Amniotic epithelial cell (primary cell): ENCODE results near the gene PPM1F.

Experiments
- DNase-seq: peaks from one replicate; pipeline ENCODE4 v3.0.0-alpha.2; 2010; ENCODE audit warnings: low read depth

Gene PPM1F

GRCh38 chr22:21960200-21961126 lies 7.8 kb upstream of the PPM1F start:
- DNase-seq, result no peak

DNA sequence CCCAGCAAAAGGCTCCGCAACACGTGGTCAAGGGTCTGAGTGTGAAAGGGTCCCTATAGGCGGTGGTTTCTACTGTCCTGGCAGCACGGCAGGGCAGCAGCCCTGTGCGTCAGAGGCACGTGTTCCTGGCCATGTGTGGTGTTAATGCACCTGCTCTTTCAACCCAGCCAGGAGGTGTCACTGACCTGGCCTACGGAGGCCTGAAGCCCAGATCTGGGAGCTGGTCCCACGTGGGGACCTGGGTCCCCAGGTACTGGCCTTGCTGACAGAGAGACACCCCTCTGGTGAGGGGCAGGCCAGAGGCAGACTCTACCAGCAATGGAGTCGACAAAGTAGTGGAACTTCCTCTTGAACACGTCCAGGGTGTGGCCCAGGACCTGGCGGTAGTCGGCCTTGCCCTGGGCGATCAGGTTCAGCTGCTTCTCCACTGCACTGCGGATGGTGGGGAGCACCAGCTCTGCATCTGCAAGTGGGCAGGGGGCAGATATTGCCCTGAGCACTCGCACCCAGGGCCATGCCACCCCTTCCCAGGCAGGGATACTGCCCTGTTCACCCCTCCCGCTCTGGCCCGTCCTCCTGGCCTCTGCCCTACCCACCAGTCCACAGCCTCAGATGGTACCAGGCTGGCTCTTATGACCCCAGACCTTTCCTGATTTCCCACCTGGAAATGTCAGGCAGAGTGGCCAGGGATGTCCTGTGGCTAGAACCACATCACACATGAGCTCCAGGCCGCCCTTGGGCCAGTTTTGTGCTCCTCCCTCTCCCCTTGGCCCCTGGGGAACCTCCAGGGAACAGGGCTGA lies 6.8 kb upstream of the PPM1F start:
- DNase-seq, result no peak

DNA sequence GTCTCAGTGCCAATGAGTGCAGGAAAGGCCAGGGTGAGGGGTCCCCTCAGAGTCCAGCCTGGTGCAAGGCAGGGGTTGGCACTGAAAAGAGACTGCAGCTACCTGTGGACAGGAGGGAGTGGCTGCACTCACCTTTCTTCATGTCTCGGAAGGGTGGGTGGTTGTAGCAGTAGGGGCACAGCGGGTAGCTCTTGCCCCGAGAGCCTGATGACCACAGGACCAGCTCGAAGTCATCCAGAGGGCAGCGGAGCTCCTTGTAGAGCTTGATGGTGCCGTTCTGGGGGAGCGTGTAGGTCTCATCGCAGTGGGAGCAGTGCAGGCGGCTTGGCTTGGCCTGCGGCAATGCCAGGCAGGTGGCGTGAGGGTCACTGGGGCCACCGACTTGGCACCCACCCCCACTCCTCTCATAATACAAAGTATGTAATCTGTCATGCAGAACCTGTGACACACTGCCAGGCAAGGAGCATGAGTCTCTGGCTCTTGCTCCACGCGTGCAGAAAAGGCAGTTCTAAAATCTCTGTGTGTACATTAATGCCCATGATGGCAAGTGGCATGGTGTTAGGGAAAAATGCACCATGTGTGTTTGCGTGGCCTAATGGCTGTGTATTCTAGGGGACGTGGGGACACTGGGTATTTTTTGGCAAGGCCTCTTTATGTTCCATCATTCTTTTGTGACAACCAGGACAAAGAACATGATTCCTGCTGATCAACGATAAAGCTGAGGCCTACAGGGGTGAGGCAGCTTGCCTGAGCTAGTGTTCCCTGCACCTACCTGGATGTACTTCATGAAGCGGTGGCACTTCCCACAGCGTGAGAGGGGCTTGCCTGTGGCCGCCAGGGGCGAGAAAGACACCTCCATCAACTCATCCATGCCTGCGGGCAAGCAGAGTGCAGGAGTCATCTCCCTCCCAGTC lies 6.0 kb upstream of the PPM1F start:
- DNase-seq, result no peak

DNA sequence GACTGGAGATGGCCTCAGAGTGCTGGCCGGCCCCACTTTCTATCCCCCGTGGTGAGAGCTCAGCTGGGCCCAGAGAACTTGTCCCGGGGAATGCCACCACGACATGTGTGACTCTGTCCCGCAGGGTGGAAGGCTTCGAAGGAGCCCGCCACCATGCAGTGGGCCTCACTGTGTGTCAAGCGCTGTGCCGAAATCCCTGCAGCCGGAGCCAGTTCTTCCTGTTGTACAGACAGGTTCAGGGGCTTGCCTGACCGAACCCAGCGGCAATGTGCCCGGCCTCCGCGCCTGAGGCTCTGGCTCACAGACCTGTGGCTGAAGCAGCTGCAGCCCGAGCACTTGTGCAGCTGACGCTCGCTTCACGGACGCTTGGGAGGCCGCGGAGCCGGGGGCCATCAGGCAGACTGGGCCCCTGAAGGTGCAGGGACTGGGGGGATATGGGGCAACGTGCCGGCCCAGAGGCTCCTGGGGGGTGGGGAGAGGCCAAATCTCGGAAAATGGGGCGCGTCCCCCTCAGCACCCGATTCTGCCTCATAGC lies 650 bp downstream of the PPM1F start:
- peak; percentile 24 for DNase-seq

GRCh38 chr22:21951062-21951461 lies 1.6 kb downstream of the PPM1F start:
- no peak for DNase-seq

GRCh38 chr22:21949948-21950347 lies 2.7 kb downstream of the PPM1F start:
- no peak for DNase-seq

DNA sequence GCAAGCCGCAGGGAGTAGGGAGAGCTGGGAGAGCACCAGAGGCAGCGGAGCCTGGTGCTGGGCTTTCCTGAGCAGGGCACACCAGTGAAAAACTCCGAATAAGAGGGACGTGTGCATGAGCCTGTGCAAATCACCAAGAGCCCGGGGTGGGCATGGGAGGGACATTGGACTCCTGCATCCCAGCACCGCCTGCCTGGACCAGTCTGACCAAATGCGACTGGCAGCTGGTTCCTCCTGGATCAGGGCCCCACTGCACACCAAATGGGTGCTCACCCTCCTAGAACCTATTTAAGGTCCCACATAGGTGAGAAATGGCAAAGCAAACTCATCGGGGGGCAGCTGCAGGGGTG lies 3.1 kb downstream of the PPM1F start:
- no peak for DNase-seq

GRCh38 chr22:21948824-21949568 lies 3.7 kb downstream of the PPM1F start:
- DNase-seq, result no peak

GRCh38 chr22:21948390-21948789 lies 4.3 kb downstream of the PPM1F start:
- peak; percentile 60 for DNase-seq

DNA sequence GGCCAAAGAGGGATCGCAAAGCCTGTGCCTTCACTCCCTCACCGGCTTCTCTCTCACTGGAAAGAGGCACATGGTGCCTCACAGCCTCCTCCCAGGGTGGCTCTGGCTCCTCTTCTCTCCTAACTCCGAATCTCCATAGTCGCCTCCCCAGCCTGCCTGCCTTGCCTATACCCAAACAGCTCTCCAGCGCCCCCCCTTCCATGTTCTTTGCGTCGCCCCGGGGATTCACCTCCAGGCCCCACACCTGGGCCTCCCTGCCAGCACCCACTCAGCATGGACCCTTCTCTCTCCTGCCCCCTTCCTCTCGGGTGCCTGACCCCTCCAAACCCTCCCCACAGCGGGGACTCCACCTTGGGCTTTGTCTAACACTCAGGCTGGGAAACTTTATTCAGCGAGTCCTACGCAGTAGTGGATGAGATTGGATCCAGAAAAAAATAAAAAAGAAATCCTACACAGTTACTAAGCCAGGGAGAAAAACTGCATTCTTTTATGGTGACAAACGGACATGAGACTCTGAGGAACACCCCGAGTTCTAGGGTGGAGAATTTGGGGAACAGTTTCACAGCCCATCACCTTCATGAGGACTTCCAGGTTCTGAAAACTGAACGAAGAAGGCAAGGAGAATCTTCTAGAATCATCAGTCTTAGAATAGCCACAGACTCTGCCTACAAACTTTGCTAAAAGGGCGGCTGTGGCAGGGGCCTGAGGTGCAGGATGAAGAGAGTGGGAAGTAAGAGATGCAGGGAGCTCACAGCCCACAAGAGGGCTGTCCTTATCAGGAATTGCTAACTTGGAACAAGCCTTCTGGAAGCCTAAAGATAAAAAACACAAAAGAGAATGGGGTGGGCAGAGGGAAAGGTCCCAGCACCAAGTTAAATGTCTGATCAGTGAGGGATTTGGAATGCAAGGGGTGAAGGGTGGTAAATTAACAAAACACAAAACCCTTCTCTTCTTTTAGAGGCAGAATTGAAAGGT lies 5.3 kb downstream of the PPM1F start:
- peak; percentile 64 for DNase-seq

DNA sequence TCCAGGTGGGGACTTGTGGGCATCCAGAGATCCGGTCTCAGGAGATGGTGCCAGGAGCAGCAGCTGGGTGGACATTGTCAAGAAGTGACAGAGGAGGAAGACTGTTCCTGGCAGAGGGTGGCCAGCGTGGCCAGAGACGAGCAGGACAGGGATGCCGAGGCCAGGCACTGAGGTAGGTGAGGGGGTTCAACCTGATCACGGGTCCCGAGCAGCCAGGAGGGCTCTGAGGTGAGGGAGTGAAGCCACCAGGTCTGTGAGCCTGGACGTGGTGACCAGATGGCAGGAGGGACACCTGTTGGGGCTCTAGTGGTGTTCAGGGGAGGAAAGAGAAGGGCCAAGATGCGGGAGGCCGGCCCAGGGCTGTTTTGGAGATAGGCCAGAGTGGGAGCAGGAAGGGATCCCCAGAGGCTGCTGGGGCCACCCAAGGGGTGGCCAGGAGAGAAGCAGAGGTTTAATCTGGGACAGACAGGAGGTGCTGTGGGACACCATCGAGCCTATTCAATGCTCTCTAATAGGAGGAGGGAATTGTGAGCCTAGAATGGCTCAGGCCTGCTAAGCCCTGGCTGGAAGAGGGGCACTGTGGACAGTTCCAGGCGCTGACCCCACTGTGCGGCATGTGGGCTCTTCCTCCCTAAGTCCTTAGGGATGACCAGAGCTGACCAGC lies 6.3 kb downstream of the PPM1F start:
- no peak for DNase-seq

DNA sequence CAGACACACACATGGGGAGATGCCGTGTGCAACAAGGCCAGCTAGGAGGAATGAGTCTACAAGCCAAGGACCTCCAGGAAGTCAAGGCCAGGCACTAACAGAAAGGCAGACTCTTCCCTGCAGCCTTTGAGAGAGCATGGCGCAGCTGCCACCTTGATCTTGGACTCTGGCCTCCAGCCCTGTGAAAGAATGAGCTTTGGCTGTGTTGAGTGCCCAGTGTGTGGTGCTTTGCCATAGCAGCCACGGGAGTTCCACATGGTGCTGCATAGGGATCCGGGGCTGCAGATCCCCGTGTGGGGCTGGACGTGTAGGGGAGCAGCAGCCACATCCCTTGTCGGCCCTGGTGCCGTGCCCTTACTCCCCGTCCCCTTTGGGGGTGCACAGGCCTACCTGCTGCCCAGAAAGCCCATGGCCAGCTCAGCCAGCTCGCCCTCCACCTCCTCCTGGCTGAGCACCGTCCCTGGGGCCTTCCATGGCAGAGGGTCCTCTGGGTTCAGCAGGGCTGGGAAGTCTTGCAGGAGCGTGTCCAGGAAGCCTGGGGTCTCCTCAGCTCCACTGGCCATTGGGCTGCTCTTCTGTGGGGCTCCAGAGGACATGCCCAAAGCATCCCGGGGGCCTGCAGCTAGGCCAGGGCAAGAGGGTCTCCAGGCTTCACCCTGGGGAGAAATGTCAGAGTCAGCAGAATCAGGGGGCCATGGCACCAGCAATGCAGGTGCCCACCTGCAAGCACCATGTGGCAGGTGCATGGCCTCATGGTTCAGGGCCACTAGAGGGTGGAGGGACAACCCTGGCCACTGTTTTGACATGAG lies 7.0 kb downstream of the PPM1F start:
- no peak for DNase-seq

- no peak for DNase-seq
Observed at GRCh38 chr22:21944871-21945270, 7.8 kb downstream of the PPM1F start.

- no peak for DNase-seq
Observed at GRCh38 chr22:21943571-21944448, 8.8 kb downstream of the PPM1F start.

DNA sequence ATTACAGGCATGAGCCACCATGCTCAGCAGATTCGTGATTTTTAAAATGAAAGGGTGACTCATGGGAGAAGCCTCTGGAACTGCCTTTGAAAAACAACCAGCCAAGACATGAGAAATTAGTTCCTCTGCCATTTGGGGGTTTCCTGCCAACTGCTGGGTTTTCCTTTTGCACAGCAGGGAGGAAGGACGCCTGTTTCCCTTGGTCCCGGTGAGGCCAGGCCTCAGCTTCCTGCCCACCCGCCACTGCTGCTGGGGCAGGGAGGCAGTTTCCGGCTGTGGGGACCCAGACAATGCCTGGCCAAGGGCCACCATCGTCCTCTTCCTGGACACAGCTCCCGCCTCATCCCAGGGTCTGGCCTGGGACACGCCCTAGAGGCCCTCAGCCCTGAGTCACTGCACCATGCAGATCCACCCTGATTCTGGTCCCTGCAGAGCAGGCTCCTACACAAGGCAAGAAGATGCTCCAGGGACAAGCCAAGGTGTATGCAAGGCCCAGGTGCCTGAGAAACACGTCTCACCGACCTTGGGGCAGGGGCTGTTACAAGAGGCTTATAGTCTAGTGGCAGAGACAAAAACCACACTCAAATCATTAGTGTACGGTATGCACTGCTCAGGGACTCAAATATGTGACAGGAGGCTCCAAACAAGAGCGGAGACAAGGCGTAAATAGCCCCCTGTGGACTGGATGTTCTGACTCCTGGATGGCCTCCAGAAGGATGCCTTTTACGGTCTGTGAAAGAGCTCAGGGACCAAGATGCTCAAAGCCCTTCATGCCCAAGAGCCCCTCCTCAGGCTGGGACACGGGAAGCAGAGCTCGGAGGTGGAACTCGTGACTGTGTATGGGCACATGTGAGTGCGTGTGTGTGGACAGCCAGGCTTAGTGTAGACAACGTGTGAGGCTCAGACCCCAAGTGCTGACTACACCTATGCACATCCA lies 10.0 kb downstream of the PPM1F start:
- peak; percentile 87 for DNase-seq

GRCh38 chr22:21941921-21942320 lies 10.7 kb downstream of the PPM1F start:
- DNase-seq, result peak; percentile 12
